GM18861 (cell line): ENCODE data around the gene TRAPPC3.

Experiments used
- ATAC-seq: cut with Tn5 transposase; IDR thresholded peaks from one replicate; pipeline ENCODE4 v1.9.1; 2021; ENCODE audit not compliant: unreplicated experiment

The TRAPPC3 gene

GRCh38 chr1:36106269-36106668 lies 43.0 kb downstream of the TRAPPC3 start:
- ATAC-seq: no peak

GRCh38 chr1:36101546-36101945 lies 47.7 kb downstream of the TRAPPC3 start:
- no peak for ATAC-seq

GRCh38 chr1:36100376-36100775 lies 48.9 kb downstream of the TRAPPC3 start:
- ATAC-seq: no peak

- no peak for ATAC-seq
Observed at GRCh38 chr1:36099681-36100341, 49.5 kb downstream of the TRAPPC3 start.

- no peak for ATAC-seq
Observed at GRCh38 chr1:36098650-36099365, 50.5 kb downstream of the TRAPPC3 start.

- ATAC-seq: no peak
Observed at GRCh38 chr1:36097693-36098585, 51.3 kb downstream of the TRAPPC3 start.

GRCh38 chr1:36096500-36097432 lies 52.5 kb downstream of the TRAPPC3 start:
- ATAC-seq: no peak

- no peak for ATAC-seq
Observed at GRCh38 chr1:36095760-36096405, 53.4 kb downstream of the TRAPPC3 start.

GRCh38 chr1:36094621-36095061 lies 54.6 kb downstream of the TRAPPC3 start:
- ATAC-seq: no peak

GRCh38 chr1:36093929-36094328 lies 55.4 kb downstream of the TRAPPC3 start:
- no peak for ATAC-seq

- no peak for ATAC-seq
Observed at GRCh38 chr1:36093226-36093625, 56.1 kb downstream of the TRAPPC3 start.

- ATAC-seq: no peak
Observed at GRCh38 chr1:36092798-36093185, 56.5 kb downstream of the TRAPPC3 start.

GRCh38 chr1:36092166-36092797 lies 57.0 kb downstream of the TRAPPC3 start:
- ATAC-seq: no peak

- no peak for ATAC-seq
Observed at GRCh38 chr1:36091698-36092097, 57.6 kb downstream of the TRAPPC3 start.

- ATAC-seq: no peak
Observed at GRCh38 chr1:36091141-36091540, 58.1 kb downstream of the TRAPPC3 start.

- ATAC-seq: no peak
Observed at GRCh38 chr1:36089393-36090121, 59.7 kb downstream of the TRAPPC3 start.

GRCh38 chr1:36088577-36089392 lies 60.5 kb downstream of the TRAPPC3 start, which contains the start of gene ADPRS:
TSS of gene ADPRS (plus strand) at chr1:36088892. CDS start at chr1:36088905, 13 bp downstream.
- peak; percentile 73 for ATAC-seq

- peak; percentile 3 for ATAC-seq
Observed at GRCh38 chr1:36088265-36088576, 61.1 kb downstream of the TRAPPC3 start.
